HEK293 (cell line): ENCODE data around the gene TMEM45B.

Source experiments
- CTCF ChIA-PET: fragments of 350-600 bp; formaldehyde crosslinking; extraction: SDS; loops from one replicate; lab custom pipeline; 2021; ENCODE audit warnings: antibody characterized with exemption; lab: Yijun Ruan, JAX
- POLR2A ChIA-PET: fragments of 300-600 bp; formaldehyde crosslinking; extraction: SDS; loops from one replicate; lab custom pipeline; 2020; ENCODE audit warnings: antibody characterized with exemption, inconsistent platforms; lab: Yijun Ruan, JAX
- H3K27ac ChIP-seq: fragments of 200-500 bp; sonication (Bioruptor generic); 2 replicates; pipeline ENCODE4 v1.5.1; 2014; ENCODE audit warnings: low read depth, low read length, control low read depth, inconsistent platforms; ENCODE audit errors: extremely low read depth
- H3K36me3 ChIP-seq, 2 experiments: fragments of 200-500 bp in 1 of 2; sonication (Bioruptor generic) in 1 of 2; 1 replicate in 1 of 2; 2 replicates in 1 of 2; pipeline ENCODE4 v1.5.1; 2014 to 2017; ENCODE audit warnings: inconsistent platforms in 2 of 2, low read length in 2 of 2; ENCODE audit not compliant: control insufficient read depth in 2 of 2, insufficient read depth in 1 of 2
- H3K4me1 ChIP-seq: fragments of 200-500 bp; sonication (Bioruptor generic); 2 replicates; pipeline ENCODE4 v1.5.1; 2014; ENCODE audit warnings: mild to moderate bottlenecking, low read length, inconsistent platforms; ENCODE audit not compliant: control insufficient read depth, insufficient read depth
- H3K4me3 ChIP-seq: 2 replicates; pipeline ENCODE4 v1.5.1; 2011; ENCODE audit warnings: low read depth, mild to moderate bottlenecking, control low read depth, low read length, moderate library complexity
- H3K9me3 ChIP-seq: fragments of 200-500 bp; sonication (Bioruptor generic); 2 replicates; pipeline ENCODE4 v1.5.1; 2014; ENCODE audit warnings: low read depth, low read length, inconsistent platforms; ENCODE audit not compliant: control insufficient read depth, insufficient read depth
- BCL11A ChIP-seq: fragments of 450-650 bp; formaldehyde crosslinking; IDR thresholded peaks from 2 replicates; pipeline ENCODE4 v1.5.1; 2016; ENCODE audit warnings: low read depth, missing biosample characterization, missing genetic modification characterization
- KLF9 ChIP-seq: fragments of 450-650 bp; formaldehyde crosslinking; IDR thresholded peaks from 2 replicates; pipeline ENCODE4 v1.5.1; 2016; ENCODE audit warnings: missing biosample characterization, missing genetic modification characterization, low read depth
- MEIS1 ChIP-seq: sonication (generic); formaldehyde crosslinking; IDR thresholded peaks from 2 replicates; pipeline ENCODE4 v1.8.1; 2022; ENCODE audit warnings: missing genetic modification reagents, mild to moderate bottlenecking, borderline replicate concordance
- OSR2 ChIP-seq: fragments of 450-650 bp; formaldehyde crosslinking; IDR thresholded peaks from 2 replicates; pipeline ENCODE4 v1.5.1; 2016; ENCODE audit warnings: missing biosample characterization, missing genetic modification characterization
- TCF7L2 ChIP-seq: IDR thresholded peaks from 2 replicates; pipeline ENCODE4 v1.6.1; 2011; ENCODE audit warnings: low read depth, mild to moderate bottlenecking, inconsistent platforms, low read length, moderate library complexity, borderline replicate concordance
- ZBTB1 ChIP-seq: fragments of 450-650 bp; formaldehyde crosslinking; IDR thresholded peaks from 2 replicates; pipeline ENCODE4 v1.5.1; 2016; ENCODE audit warnings: missing biosample characterization, missing genetic modification characterization
- ZNF121 ChIP-seq: fragments of 450-650 bp; formaldehyde crosslinking; IDR thresholded peaks from 2 replicates; pipeline ENCODE4 v1.5.1; 2016; ENCODE audit warnings: missing biosample characterization, missing genetic modification characterization
- ZNF155 ChIP-seq: fragments of 450-650 bp; formaldehyde crosslinking; IDR thresholded peaks from 2 replicates; pipeline ENCODE4 v1.5.1; 2016; ENCODE audit warnings: missing biosample characterization, missing genetic modification characterization
- ZNF157 ChIP-seq: fragments of 450-650 bp; formaldehyde crosslinking; IDR thresholded peaks from 2 replicates; pipeline ENCODE4 v1.5.1; 2016; ENCODE audit warnings: missing biosample characterization, missing genetic modification characterization
- ZNF211 ChIP-seq: fragments of 450-650 bp; formaldehyde crosslinking; IDR thresholded peaks from 2 replicates; pipeline ENCODE4 v1.5.1; 2016; ENCODE audit warnings: low read depth, missing biosample characterization, missing genetic modification characterization
- ZNF354C ChIP-seq: fragments of 450-650 bp; formaldehyde crosslinking; IDR thresholded peaks from 2 replicates; pipeline ENCODE4 v1.5.1; 2016; ENCODE audit warnings: missing biosample characterization, missing genetic modification characterization, low read depth, borderline replicate concordance
- ZNF416 ChIP-seq: fragments of 450-650 bp; formaldehyde crosslinking; IDR thresholded peaks from 2 replicates; pipeline ENCODE4 v1.5.1; 2016; ENCODE audit warnings: missing biosample characterization, missing genetic modification characterization
- ZNF514 ChIP-seq: fragments of 450-650 bp; formaldehyde crosslinking; IDR thresholded peaks from 2 replicates; pipeline ENCODE4 v1.5.1; 2016; ENCODE audit warnings: missing biosample characterization, missing genetic modification characterization
- ZNF560 ChIP-seq: fragments of 450-650 bp; formaldehyde crosslinking; IDR thresholded peaks from 2 replicates; pipeline ENCODE4 v1.5.1; 2017; ENCODE audit warnings: missing biosample characterization, missing genetic modification characterization, borderline replicate concordance
- TF ChIP-seq, protein P1 (sequence below): IDR thresholded peaks from 2 replicates; pipeline ENCODE4 v1.6.1; 2011; ENCODE audit warnings: mild to moderate bottlenecking, low read depth, low read length, borderline replicate concordance
- TF ChIP-seq, protein P2 (sequence below): fragments of 450-650 bp; IDR thresholded peaks from 2 replicates; pipeline ENCODE4 v1.5.1; 2018; ENCODE audit warnings: missing biosample characterization, missing genetic modification characterization
- TF ChIP-seq, protein P3 (sequence below): fragments of 450-650 bp; formaldehyde crosslinking; IDR thresholded peaks from 2 replicates; pipeline ENCODE4 v1.5.1; 2016; ENCODE audit warnings: missing biosample characterization, missing genetic modification characterization, borderline replicate concordance
- TF ChIP-seq, protein P4 (sequence below): fragments of 450-650 bp; formaldehyde crosslinking; IDR thresholded peaks from 2 replicates; pipeline ENCODE4 v1.5.1; 2016; ENCODE audit warnings: missing biosample characterization, missing genetic modification characterization
- TF ChIP-seq, protein P5 (sequence below): fragments of 450-650 bp; formaldehyde crosslinking; IDR thresholded peaks from 2 replicates; pipeline ENCODE4 v1.5.1; 2017; ENCODE audit warnings: missing biosample characterization, missing genetic modification characterization
- TF ChIP-seq, protein P6 (sequence below): fragments of 450-650 bp; formaldehyde crosslinking; IDR thresholded peaks from 2 replicates; pipeline ENCODE4 v1.5.1; 2016; ENCODE audit warnings: missing biosample characterization, missing genetic modification characterization
- TF ChIP-seq, protein P7 (sequence below): fragments of 450-650 bp; formaldehyde crosslinking; IDR thresholded peaks from 2 replicates; pipeline ENCODE4; 2016; ENCODE audit warnings: missing biosample characterization, missing genetic modification characterization

Gene TMEM45B

DNA sequence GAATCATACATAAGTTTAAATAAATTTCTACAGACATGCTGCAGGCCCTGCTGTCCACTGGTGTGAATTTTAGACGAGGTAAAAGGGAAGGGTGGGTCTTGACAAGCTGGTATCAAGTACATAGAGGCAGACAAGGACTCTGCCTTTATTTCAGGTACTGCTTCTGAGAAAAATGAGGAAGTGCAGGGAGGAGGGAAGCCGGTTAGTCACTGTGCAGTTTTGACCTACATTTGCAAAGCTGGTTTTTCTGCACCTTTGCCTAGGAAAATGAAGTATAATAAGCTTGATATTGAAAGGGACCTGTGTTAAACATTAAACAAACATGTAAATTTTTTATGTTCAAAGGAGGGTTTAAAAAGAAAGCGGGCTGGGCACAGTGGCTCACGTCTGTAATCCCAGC, 24.6 kb downstream of the TMEM45B start:
- ChIA-PET CTCF (interaction anchor here (0.6 kb wide), 2 partner anchors 33 to 1500 kb away, joined by 3 read pairs; no protein-coding TSS in a partner anchor), POLR2A (no interaction called here)
- Histone ChIP-seq H3K4me3 (no peak overlapping the region), H3K27ac (no peak overlapping the region), H3K9me3 (no peaks in the 10 kb centered on the region), H3K36me3 (no peaks in the 10 kb centered on the region), H3K4me1 (no peaks in the 10 kb centered on the region)
- TF ChIP-seq ZNF416 (tag by site-specific recombination), result no peak
- TF ChIP-seq ZNF155 (tag by site-specific recombination), result no peak
- TF ChIP-seq KLF9 (tag by site-specific recombination), result no peak

DNA sequence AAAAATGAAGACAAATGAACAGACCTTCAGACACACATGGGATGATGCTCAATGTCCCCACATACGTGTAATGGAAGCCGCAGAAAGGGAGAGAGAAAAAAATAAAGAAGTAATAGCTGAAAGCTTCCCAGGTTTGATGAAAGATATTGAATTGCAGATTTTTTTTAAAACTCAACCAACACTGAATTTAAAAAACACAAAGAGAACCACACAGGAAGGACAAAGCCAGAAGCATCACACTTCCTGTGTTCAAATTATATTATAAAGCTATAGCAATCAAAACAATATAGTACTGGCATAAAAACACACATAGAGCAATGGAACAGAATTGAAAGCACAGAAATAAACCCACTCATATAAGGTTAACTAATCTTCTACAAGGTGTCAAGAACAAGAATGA, 26.5 kb downstream of the TMEM45B start:
- ChIA-PET CTCF (no interaction called here), POLR2A (no interaction called here)
- no peaks in the 10 kb centered on the region for H3K36me3 ChIP-seq
- no peak overlapping the region for H3K4me3 ChIP-seq
- no peaks in the 10 kb centered on the region for H3K4me1 ChIP-seq
- no peak for TF ChIP-seq MEIS1
- TF ChIP-seq, protein P1, sequence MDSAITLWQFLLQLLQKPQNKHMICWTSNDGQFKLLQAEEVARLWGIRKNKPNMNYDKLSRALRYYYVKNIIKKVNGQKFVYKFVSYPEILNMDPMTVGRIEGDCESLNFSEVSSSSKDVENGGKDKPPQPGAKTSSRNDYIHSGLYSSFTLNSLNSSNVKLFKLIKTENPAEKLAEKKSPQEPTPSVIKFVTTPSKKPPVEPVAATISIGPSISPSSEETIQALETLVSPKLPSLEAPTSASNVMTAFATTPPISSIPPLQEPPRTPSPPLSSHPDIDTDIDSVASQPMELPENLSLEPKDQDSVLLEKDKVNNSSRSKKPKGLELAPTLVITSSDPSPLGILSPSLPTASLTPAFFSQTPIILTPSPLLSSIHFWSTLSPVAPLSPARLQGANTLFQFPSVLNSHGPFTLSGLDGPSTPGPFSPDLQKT, result no peak
- TF ChIP-seq, protein P2, sequence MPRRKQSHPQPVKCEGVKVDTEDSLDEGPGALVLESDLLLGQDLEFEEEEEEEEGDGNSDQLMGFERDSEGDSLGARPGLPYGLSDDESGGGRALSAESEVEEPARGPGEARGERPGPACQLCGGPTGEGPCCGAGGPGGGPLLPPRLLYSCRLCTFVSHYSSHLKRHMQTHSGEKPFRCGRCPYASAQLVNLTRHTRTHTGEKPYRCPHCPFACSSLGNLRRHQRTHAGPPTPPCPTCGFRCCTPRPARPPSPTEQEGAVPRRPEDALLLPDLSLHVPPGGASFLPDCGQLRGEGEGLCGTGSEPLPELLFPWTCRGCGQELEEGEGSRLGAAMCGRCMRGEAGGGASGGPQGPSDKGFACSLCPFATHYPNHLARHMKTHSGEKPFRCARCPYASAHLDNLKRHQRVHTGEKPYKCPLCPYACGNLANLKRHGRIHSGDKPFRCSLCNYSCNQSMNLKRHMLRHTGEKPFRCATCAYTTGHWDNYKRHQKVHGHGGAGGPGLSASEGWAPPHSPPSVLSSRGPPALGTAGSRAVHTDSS, result no peak
- TF ChIP-seq TCF7L2, result no peak
- TF ChIP-seq, protein P3, sequence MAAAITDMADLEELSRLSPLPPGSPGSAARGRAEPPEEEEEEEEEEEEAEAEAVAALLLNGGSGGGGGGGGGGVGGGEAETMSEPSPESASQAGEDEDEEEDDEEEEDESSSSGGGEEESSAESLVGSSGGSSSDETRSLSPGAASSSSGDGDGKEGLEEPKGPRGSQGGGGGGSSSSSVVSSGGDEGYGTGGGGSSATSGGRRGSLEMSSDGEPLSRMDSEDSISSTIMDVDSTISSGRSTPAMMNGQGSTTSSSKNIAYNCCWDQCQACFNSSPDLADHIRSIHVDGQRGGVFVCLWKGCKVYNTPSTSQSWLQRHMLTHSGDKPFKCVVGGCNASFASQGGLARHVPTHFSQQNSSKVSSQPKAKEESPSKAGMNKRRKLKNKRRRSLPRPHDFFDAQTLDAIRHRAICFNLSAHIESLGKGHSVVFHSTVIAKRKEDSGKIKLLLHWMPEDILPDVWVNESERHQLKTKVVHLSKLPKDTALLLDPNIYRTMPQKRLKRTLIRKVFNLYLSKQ, result no peak
- TF ChIP-seq ZNF121 (tag by site-specific recombination), result no peak
- no peak for TF ChIP-seq OSR2 (tag by site-specific recombination)
- no peak for TF ChIP-seq ZNF155 (tag by site-specific recombination)
- TF ChIP-seq, protein P4, sequence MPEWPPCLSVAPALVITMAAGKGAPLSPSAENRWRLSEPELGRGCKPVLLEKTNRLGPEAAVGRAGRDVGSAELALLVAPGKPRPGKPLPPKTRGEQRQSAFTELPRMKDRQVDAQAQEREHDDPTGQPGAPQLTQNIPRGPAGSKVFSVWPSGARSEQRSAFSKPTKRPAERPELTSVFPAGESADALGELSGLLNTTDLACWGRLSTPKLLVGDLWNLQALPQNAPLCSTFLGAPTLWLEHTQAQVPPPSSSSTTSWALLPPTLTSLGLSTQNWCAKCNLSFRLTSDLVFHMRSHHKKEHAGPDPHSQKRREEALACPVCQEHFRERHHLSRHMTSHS (tag by site-specific recombination), result no peak
- TF ChIP-seq, protein P5, sequence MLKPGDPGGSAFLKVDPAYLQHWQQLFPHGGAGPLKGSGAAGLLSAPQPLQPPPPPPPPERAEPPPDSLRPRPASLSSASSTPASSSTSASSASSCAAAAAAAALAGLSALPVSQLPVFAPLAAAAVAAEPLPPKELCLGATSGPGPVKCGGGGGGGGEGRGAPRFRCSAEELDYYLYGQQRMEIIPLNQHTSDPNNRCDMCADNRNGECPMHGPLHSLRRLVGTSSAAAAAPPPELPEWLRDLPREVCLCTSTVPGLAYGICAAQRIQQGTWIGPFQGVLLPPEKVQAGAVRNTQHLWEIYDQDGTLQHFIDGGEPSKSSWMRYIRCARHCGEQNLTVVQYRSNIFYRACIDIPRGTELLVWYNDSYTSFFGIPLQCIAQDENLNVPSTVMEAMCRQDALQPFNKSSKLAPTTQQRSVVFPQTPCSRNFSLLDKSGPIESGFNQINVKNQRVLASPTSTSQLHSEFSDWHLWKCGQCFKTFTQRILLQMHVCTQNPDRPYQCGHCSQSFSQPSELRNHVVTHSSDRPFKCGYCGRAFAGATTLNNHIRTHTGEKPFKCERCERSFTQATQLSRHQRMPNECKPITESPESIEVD (tag by site-specific recombination), result no peak
- TF ChIP-seq ZBTB1, result no peak
- no peak for TF ChIP-seq ZNF354C (tag by site-specific recombination)
- TF ChIP-seq ZNF211 (tag by site-specific recombination), result no peak
- no peak for TF ChIP-seq ZNF560 (tag by site-specific recombination)
- no peak for TF ChIP-seq ZNF157 (tag by site-specific recombination)
- TF ChIP-seq BCL11A (tag by site-specific recombination), result no peak
- TF ChIP-seq, protein P6, sequence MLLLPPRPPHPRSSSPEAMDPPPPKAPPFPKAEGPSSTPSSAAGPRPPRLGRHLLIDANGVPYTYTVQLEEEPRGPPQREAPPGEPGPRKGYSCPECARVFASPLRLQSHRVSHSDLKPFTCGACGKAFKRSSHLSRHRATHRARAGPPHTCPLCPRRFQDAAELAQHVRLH (tag by site-specific recombination), result no peak
- TF ChIP-seq, protein P7, sequence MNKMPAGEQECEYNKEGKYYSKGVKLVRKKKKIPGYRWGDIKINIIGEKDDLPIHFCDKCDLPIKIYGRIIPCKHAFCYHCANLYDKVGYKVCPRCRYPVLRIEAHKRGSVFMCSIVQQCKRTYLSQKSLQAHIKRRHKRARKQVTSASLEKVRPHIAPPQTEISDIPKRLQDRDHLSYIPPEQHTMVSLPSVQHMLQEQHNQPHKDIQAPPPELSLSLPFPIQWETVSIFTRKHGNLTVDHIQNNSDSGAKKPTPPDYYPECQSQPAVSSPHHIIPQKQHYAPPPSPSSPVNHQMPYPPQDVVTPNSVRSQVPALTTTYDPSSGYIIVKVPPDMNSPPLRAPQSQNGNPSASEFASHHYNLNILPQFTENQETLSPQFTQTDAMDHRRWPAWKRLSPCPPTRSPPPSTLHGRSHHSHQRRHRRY, result no peak
- TF ChIP-seq ZNF514 (tag by site-specific recombination), result no peak
- H3K27ac ChIP-seq, result no peak overlapping the region
- no peaks in the 10 kb centered on the region for H3K9me3 ChIP-seq
